ENCODE results near the gene MIB1.

The MIB1 gene

GRCh38 chr18:21820033-21820810 lies 79.6 kb downstream of the MIB1 start:
- DNase-seq (ENCODE audit: low spot score): peak; percentile 45

GRCh38 chr18:21820811-21821143 lies 80.2 kb downstream of the MIB1 start:
- no peak for DNase-seq (ENCODE audit: low spot score)

GRCh38 chr18:21823848-21824247 lies 83.3 kb downstream of the MIB1 start:
- no peak for DNase-seq (ENCODE audit: low spot score)

- peak; percentile 66 for DNase-seq (ENCODE audit: low spot score)
Observed at GRCh38 chr18:21826196-21826595, 85.6 kb downstream of the MIB1 start.

- no peak for DNase-seq (ENCODE audit: low spot score)
Observed at GRCh38 chr18:21826641-21827302, 86.2 kb downstream of the MIB1 start.

GRCh38 chr18:21830532-21830931 lies 89.9 kb downstream of the MIB1 start:
- DNase-seq (ENCODE audit: low spot score): no peak

- no peak for DNase-seq (ENCODE audit: low spot score)
Observed at GRCh38 chr18:21831413-21831831, 90.8 kb downstream of the MIB1 start.

- DNase-seq (ENCODE audit: low spot score): no peak
Observed at GRCh38 chr18:21833604-21834298, 93.2 kb downstream of the MIB1 start.

GRCh38 chr18:21834299-21834660 lies 93.7 kb downstream of the MIB1 start:
- DNase-seq (ENCODE audit: low spot score): no peak

GRCh38 chr18:21841570-21841969 lies 101.0 kb downstream of the MIB1 start:
- DNase-seq (ENCODE audit: low spot score): no peak

- DNase-seq (ENCODE audit: low spot score): no peak
Observed at GRCh38 chr18:21843341-21843740, 102.7 kb downstream of the MIB1 start.

GRCh38 chr18:21851327-21851961 lies 110.9 kb downstream of the MIB1 start:
- DNase-seq (ENCODE audit: low spot score): peak; percentile 25

- no peak for DNase-seq (ENCODE audit: low spot score)
Observed at GRCh38 chr18:21853016-21853415, 112.4 kb downstream of the MIB1 start.

GRCh38 chr18:21853775-21854552 lies 113.4 kb downstream of the MIB1 start:
- DNase-seq (ENCODE audit: low spot score): no peak

- no peak for DNase-seq (ENCODE audit: low spot score)
Observed at GRCh38 chr18:21855432-21855831, 114.8 kb downstream of the MIB1 start.

GRCh38 chr18:21857871-21858270 lies 117.3 kb downstream of the MIB1 start:
- DNase-seq (ENCODE audit: low spot score): no peak

GRCh38 chr18:21858544-21858943 lies 118.0 kb downstream of the MIB1 start:
- DNase-seq (ENCODE audit: low spot score): no peak

- DNase-seq (ENCODE audit: low spot score): no peak
Observed at GRCh38 chr18:21864386-21864785, 123.8 kb downstream of the MIB1 start.

- no peak for DNase-seq (ENCODE audit: low spot score)
Observed at GRCh38 chr18:21865043-21865442, 124.5 kb downstream of the MIB1 start.

- no peak for DNase-seq (ENCODE audit: low spot score)
Observed at GRCh38 chr18:21868770-21869169, 128.2 kb downstream of the MIB1 start.

GRCh38 chr18:21889570-21889969 lies 149.0 kb downstream of the MIB1 start:
- DNase-seq (ENCODE audit: low spot score): no peak

Data from RKO (cell line).